Measurements from ENCODE around the gene TMEM131. TPM values are rescaled to one million over a fixed set of nuclear protein-coding genes. Genes with fewer than 3 reads are reported as not detected.
"Not testable (repeated sequence)": the region's sequence is repeated elsewhere in the genome, so short reads cannot be mapped to it uniquely, and the experiment has no call there.

The TMEM131 gene
- total RNA-seq = 10 to 100 TPM; 20.1 to 33.3 (median 27.0) TPM
- 10 to 100 TPM in 1 of 3 donors, 1 to 10 TPM in 2; 7.7 to 16.3 (median 7.8) TPM for polyA plus RNA-seq
- long read RNA-seq, donor 1, partial matches to known transcripts = 2 of 5 reads
- long read RNA-seq, donor 1, other reads (novel, unspliced or antisense) = 3 of 5 reads
- long read RNA-seq, donor 2, partial matches to known transcripts = 4 of 9 reads
- long read RNA-seq, donor 2, other reads (novel, unspliced or antisense) = 5 of 9 reads

- DNase-seq (peak; percentile 96 to 98), ATAC-seq (peak; percentile 93 to 96 (median 94))
- Histone ChIP-seq H3K27ac (peak within 1 kb of the TSS; percentile 99), H3K4me3 (peak within 1 kb of the TSS; percentile 90), H3K9me3 (no peaks in the 10 kb centered on the region), H3K4me1 (peaks cover 33% of the 10 kb centered on the region), H3K36me3 (ENCODE audit: insufficient read depth in 1 of 2, low read depth in 1 of 2) (no peaks in the 10 kb centered on the region), H3K27me3 (ENCODE audit: insufficient read depth in 3 of 3, low read length in 2 of 3) (no peaks in the 10 kb centered on the region)
- intact Hi-C loops (cut with DNase I) = loop anchor here (2.0 to 10.0 kb wide), 5 partner anchors 125 to 189 kb away; no protein-coding TSS in a partner anchor
- WGBS, 3 donors = 0 to 1% (median 1%) methylated on average over 67 to 88 of the region's 88 CpGs
- no peak for TF ChIP-seq CTCF (IDR thresholded peaks at IDR 0.05)
These were observed at the start of gene TMEM131 for GRCh38 chr2:97995734-97996624. Gene TMEM131, minus strand, starts transcription at chr2:97995948. Its CDS starts 286 bp downstream, at chr2:97995662.

GRCh38 chr2:98044730-98045129 is 49.0 kb upstream of the TMEM131 start:
- H3K36me3 ChIP-seq (ENCODE audit: insufficient read depth in 1 of 2, low read depth in 1 of 2); DNase-seq; ATAC-seq; H3K27ac ChIP-seq; H3K9me3 ChIP-seq; intact Hi-C loops (cut with DNase I); H3K27me3 ChIP-seq (ENCODE audit: insufficient read depth in 3 of 3, low read length in 2 of 3); H3K4me3 ChIP-seq: not testable (repeated sequence)
- H3K4me1 ChIP-seq = peaks cover 10% of the 10 kb centered on the region
- 90 to 100% (median 93%) methylated on average over 2 of the region's 2 CpGs for WGBS, 3 donors

GRCh38 chr2:98043101-98043500 is 47.4 kb upstream of the TMEM131 start:
- no peak for TF ChIP-seq CTCF (IDR thresholded peaks at IDR 0.05)
- intact Hi-C loops (cut with DNase I) = no loop called here
- ATAC-seq = no peak

GRCh38 chr2:98040331-98040939 is 44.7 kb upstream of the TMEM131 start:
- Histone ChIP-seq H3K9me3 (peaks cover 4% of the 10 kb centered on the region), H3K36me3 (ENCODE audit: insufficient read depth in 1 of 2, low read depth in 1 of 2) (no peaks in the 10 kb centered on the region), H3K4me1 (peaks cover 37% of the 10 kb centered on the region), H3K27ac (peak overlapping the region; percentile 46), H3K4me3 (no peak overlapping the region), H3K27me3 (ENCODE audit: insufficient read depth in 3 of 3, low read length in 2 of 3) (no peaks in the 10 kb centered on the region)
- 42 to 52% (median 49%) methylated on average over 8 of the region's 8 CpGs for WGBS, 3 donors
- no peak for TF ChIP-seq CTCF (IDR thresholded peaks at IDR 0.05)
- intact Hi-C loops (cut with DNase I) = no loop called here
- no peak for DNase-seq
- peak; percentile 35 to 70 (median 46) for ATAC-seq

More at GRCh38 chr2:98043101-98043500, 47.4 kb upstream of the TMEM131 start:
- H3K27ac ChIP-seq = no peak overlapping the region
- 90 to 100% (median 91%) methylated on average over 1 of the region's 1 CpG for WGBS, 3 donors
- H3K4me1 ChIP-seq = peaks cover 22% of the 10 kb centered on the region
- peaks cover 4% of the 10 kb centered on the region for H3K9me3 ChIP-seq
- no peak overlapping the region for H3K4me3 ChIP-seq
- H3K27me3 ChIP-seq (ENCODE audit: insufficient read depth in 3 of 3, low read length in 2 of 3) = no peaks in the 10 kb centered on the region
- H3K36me3 ChIP-seq (ENCODE audit: insufficient read depth in 1 of 2, low read depth in 1 of 2) = no peaks in the 10 kb centered on the region
- DNase-seq = no peak

Measured in psoas muscle (tissue), 8 donors.